ENCODE results near the gene EPHA8.

EPHA8 gene

GRCh38 chr1:22595108-22595507 is 31.8 kb downstream of the EPHA8 start:
- no peak for DNase-seq

DNA sequence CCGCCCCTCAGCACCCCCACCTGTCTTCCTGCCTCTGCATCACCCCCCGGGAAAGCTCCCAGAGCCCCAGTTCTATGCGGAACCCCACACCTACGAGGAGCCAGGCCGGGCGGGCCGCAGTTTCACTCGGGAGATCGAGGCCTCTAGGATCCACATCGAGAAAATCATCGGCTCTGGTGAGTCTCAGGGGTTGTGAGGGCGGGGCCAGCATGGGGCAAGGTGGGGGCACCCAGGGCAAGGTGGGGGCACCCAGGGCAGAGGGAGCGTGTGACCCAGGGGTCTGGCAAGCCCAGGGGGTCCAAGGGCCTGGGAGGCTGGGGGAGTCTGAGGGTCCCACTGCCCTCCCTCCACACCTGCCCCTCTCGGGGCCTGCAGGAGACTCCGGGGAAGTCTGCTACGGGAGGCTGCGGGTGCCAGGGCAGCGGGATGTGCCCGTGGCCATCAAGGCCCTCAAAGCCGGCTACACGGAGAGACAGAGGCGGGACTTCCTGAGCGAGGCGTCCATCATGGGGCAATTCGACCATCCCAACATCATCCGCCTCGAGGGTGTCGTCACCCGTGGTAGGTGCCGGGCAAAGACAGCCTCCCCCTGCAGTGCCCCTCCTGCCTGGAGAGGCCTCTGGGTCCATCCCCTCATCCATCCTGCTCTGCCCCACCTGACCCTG is 34.1 kb downstream of the EPHA8 start:
- DNase-seq: no peak

- DNase-seq: no peak
Measured at GRCh38 chr1:22597996-22598395, 34.7 kb downstream of the EPHA8 start.

DNA sequence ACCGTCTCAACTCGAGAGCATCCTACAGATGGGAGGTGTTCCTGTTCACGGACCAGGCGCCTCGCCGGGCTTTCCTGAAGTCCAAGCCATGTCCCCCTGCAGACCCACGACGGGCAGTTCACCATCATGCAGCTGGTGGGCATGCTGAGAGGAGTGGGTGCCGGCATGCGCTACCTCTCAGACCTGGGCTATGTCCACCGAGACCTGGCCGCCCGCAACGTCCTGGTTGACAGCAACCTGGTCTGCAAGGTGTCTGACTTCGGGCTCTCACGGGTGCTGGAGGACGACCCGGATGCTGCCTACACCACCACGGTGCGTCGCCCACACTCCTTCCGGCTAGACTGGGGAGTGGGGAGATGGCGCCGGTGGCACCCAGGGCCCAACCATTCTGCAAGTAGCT is 35.4 kb downstream of the EPHA8 start:
- DNase-seq: no peak

GRCh38 chr1:22600071-22600816 is 37.0 kb downstream of the EPHA8 start:
- DNase-seq: no peak

GRCh38 chr1:22600817-22601605 is 37.7 kb downstream of the EPHA8 start:
- no peak for DNase-seq

DNA sequence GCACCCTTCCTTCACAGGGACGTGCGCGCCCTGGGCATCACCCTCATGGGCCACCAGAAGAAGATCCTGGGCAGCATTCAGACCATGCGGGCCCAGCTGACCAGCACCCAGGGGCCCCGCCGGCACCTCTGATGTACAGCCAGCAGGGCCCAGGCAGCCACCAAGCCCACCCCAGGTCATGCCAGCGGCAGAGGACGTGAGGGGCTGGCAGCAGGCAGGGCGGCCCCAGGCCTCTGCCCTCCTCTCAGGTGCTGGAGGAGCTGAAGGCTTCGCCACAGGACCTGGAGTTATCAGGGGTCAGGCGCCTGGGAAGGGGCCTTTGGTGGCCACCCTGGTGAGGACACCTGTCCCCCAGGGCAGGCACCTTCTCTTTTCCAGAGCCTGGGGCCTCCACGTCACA is 38.3 kb downstream of the EPHA8 start:
- DNase-seq: no peak

- no peak for DNase-seq
Measured at GRCh38 chr1:22602060-22602740, 38.9 kb downstream of the EPHA8 start.

- no peak for DNase-seq
Measured at GRCh38 chr1:22606161-22606560, 42.9 kb downstream of the EPHA8 start.

DNA sequence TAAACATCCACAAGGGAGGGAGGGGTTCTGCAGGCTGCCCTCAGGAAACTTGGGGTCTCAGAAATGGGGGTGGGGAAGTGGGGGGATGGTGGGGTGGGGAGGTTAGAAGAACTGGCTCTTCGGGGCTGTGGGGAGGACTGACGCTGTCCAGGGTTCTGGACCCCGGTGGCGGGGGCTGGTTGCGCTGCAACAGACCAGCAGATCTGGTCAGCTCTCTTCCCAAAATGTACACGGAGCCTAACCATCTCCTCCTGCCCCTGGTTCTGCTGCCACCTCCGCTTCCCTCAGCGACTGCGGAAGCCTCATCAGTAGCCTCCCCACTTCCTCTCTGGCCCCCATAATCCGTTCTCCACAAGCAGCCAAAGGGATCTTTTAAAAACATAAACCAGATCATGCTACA is 43.9 kb downstream of the EPHA8 start:
- no peak for DNase-seq

DNA sequence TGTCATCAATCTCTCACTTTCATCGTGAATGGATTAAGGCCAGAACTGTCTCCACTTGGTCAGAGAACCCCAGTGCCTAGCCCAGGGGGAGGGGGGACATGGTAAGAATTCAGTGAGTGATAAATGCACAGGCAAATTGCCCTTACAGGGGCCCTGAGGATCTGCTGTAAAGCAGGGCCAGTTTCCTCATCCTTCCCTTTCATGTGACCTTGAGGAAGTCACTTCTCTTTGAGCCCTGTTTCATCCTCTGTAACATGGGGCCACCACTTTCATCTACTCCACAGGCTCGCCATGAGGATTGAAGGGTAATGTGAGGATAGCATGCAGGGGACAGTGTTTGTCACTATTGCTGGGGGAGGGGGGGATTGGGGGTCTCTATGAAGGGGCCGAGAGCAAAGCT is 45.1 kb downstream of the EPHA8 start:
- DNase-seq: no peak

- no peak for DNase-seq
Measured at GRCh38 chr1:22609291-22609690, 46.0 kb downstream of the EPHA8 start.

DNA sequence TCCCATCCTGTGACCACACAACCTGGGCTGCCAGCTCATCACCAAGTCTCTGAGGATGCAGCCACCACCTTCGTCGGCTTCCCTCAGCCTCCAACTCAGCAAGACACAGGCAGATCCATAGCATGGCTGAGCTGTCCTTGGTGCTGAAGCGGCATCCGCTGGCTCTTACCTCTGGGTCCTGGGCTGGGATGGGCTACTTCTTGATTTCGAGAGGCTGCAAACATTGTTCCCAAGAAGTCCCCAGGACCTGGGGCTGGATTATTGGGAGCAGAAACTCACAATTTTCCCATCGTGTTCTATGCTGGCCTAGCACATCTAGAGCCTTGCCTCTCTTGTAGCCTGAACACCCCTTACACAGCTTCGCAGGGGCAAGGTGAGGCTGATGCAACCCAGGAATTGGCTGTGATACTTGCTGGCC is 48.2 kb downstream of the EPHA8 start:
- no peak for DNase-seq

DNA sequence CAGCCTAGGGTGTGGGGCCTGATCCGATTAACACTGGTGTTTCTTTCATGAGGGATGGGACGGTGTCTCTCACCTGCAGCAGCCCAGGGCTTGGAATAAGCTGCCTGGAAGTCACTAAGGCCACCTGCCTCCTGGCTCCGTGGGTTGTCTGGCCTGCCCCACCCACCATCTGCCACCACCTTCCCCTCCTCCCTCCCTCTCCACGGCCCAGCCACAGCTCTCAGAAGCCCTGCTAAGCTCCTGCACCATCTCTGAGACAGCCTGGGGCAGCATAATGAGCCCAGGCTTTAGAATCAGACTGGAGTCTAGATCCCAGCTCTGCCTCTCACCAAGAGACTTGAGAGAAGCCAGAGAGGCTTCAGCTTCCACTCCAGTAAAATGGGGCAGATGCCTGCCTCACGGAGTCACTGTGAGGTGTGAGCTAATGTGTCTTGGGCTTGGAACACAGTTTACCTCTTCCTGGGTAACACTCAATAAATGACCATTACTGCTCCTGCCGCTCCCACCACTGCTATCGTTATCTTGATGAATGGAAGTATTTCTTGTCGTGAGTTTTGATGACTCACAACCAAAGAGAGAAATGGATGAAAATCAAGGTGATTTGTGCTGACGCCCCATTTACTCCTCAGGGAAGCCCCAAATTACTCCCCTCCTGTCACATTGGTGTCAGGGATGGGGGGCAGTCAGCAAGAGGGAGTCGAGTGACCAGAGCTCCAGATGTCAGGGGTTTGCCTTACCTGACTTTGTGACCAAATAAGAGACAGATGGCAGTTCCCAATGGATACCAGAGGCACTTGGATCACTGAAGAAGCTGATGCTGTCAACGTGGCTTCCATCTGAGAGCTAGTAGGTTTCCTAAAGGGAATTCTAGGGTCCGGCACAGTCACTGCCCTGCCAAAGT is 49.6 kb downstream of the EPHA8 start:
- DNase-seq: no peak

- no peak for DNase-seq
Measured at GRCh38 chr1:22613572-22613918, 50.3 kb downstream of the EPHA8 start.

GRCh38 chr1:22613951-22614350 is 50.7 kb downstream of the EPHA8 start:
- DNase-seq: no peak

GRCh38 chr1:22615886-22616285 is 52.6 kb downstream of the EPHA8 start:
- no peak for DNase-seq

DNA sequence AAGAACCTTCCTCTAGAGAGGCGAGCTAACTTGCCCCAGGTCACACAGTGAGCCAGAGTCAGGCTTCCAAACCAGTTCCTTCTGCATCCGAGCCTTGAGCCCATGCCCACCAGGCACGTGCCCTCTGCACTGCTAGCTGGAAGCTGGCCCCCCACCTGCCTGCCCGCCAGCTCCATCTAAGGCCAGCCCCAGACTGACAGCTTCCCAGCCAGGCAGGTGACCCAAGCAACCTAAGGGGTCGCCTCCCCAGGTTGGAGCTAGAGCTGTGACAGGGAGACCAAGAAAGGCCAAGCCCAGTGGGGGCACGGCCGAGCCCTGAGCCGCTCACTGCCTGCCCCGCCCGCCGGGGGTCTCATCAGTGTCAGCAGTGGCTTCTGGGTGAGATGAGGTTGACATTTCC is 53.3 kb downstream of the EPHA8 start:
- no peak for DNase-seq

DNA sequence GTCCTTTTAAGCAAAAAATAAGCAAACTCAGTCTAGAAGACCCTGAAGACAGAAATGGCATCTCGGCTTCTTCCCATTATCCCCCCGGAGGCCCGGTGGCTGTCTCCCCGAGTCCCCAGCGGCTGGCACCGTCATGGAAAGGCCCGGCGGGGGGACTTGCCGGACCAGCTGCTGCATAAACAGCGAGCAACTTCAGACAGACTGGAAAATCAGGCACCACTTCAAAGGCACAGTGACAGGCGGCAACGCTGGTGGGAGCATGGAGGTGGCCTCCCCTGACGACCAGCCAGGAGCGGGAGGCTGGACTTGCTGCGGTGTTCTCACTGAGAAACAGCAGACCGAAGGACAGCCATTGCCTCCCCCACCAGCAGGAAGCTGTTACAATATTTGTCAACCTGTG is 54.8 kb downstream of the EPHA8 start:
- peak; percentile 55 for DNase-seq

DNA sequence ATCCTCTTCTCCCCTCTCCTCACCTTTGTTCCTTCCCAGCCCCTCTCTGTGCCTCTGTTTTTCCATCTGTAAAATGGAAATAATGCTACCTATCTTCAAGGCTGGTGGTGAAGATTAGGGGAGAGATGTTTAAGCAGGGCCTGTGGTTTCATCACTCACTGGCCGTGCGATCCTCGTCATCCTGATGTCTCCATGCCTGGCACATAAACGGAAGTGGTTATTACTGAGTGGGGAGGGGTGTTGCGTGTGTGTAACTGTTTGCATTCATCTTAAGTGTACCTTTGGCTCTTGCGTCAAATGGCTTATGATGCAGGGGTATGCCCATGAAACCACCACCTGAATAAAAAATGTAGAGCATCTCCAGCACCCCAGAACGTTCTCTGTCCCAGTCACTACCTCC is 56.0 kb downstream of the EPHA8 start:
- no peak for DNase-seq

DNA sequence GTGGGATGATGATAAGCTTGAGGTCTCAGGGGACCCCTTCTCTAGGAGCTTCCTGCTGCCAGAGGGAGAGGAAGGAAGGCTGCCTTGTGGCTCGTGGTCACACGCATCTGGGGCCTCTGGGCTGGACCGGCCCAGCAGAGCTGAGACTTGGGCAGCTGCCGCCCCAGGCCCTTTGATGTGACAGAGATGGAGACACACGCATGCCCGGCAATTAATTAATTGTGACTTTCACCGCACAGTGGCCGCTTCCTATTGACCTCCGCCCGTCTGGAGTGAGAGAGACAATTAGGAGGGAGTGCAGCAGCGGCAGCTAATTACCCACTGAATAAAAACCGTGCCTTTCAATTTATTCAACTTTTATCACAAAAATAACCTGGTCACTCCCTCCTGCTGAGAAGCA is 56.5 kb downstream of the EPHA8 start:
- DNase-seq: no peak

DNA sequence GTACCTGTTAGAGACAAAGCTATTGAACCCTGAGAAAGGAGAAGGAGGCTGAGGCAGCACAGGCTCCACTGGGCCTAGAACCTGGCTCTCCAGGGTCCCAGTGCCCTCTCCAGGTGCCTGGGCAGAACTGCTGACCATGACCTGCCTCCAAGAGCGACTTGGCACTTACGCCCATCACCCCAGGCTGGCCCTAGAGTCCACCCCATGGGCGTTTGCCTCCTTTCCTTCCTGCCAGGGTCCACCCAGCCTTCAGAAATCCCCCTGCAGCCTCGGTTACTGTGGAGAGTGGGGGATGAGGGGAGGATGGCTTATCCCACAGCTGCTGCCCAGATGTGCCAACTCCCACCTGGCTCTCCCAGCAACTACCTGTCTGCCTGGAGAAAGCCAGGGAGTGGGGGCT is 58.5 kb downstream of the EPHA8 start:
- DNase-seq: no peak

Measured in NCI-H1092 (cell line).